ENCODE data around the gene SAMD13. TPM values are rescaled to one million over a fixed set of nuclear protein-coding genes. Genes with fewer than 3 reads are reported as not detected.

SAMD13 gene
- polyA plus RNA-seq, 1 experiment = 0.20 TPM

- no peak overlapping the region for H3K4me3 ChIP-seq (ENCODE audit: low read depth, low read length)
Measured at GRCh38 chr1:84374991-84375696, 73.6 kb downstream of the SAMD13 start.

GRCh38 chr1:84376000-84376910, 74.7 kb downstream of the SAMD13 start:
- DNase-seq (ENCODE audit: low read depth) = no peak
- POLR2A ChIA-PET = no interaction called here

More at GRCh38 chr1:84374991-84375696, 73.6 kb downstream of the SAMD13 start:
- no peaks in the 10 kb centered on the region for H3K36me3 ChIP-seq (ENCODE audit: control insufficient read depth, insufficient read depth, low read length)
- ChIA-PET CTCF (interaction anchor here (0.6 to 1.2 kb wide), 2 partner anchors 19 to 137 kb away, joined by 3 read pairs; no protein-coding TSS in a partner anchor), POLR2A (no interaction called here)
- H3K27me3 ChIP-seq (ENCODE audit: control insufficient read depth, insufficient read depth, low read length) = no peaks in the 10 kb centered on the region
- DNase-seq (ENCODE audit: low read depth) = peak; percentile 26
- no peak for TF ChIP-seq CTCF (IDR thresholded peaks at IDR 0.05; ENCODE audit: insufficient read depth, low read depth, low read length)

GRCh38 chr1:84377480-84378095, 76.1 kb downstream of the SAMD13 start:
- CTCF ChIA-PET = interaction anchor here (1.6 kb wide), 1 partner anchor 65 kb away, joined by 3 read pairs; no protein-coding TSS in a partner anchor
- TF ChIP-seq CTCF (IDR thresholded peaks at IDR 0.05; ENCODE audit: insufficient read depth, low read depth, low read length) = no peak
- POLR2A ChIA-PET = no interaction called here

More at GRCh38 chr1:84376000-84376910, 74.7 kb downstream of the SAMD13 start:
- Histone ChIP-seq H3K36me3 (ENCODE audit: control insufficient read depth, insufficient read depth, low read length) (no peaks in the 10 kb centered on the region), H3K4me3 (ENCODE audit: low read depth, low read length) (no peak overlapping the region), H3K27me3 (ENCODE audit: control insufficient read depth, insufficient read depth, low read length) (no peaks in the 10 kb centered on the region)
- TF ChIP-seq CTCF (IDR thresholded peaks at IDR 0.05; ENCODE audit: insufficient read depth, low read depth, low read length) = no peak
- CTCF ChIA-PET = interaction anchor here (0.6 to 1.6 kb wide), 4 partner anchors 66 to 312 kb away, joined by 3 read pairs; no protein-coding TSS in a partner anchor

GRCh38 chr1:84379138-84379916, 77.8 kb downstream of the SAMD13 start:
- H3K4me3 ChIP-seq (ENCODE audit: low read depth, low read length) = no peak overlapping the region
- CTCF ChIA-PET = interaction anchor here (0.8 to 1.4 kb wide), 2 partner anchors 13 to 234 kb away, joined by 3 read pairs; no protein-coding TSS in a partner anchor
- no peaks in the 10 kb centered on the region for H3K36me3 ChIP-seq (ENCODE audit: control insufficient read depth, insufficient read depth, low read length)
- DNase-seq (ENCODE audit: low read depth) = peak; percentile 39
- no peaks in the 10 kb centered on the region for H3K27me3 ChIP-seq (ENCODE audit: control insufficient read depth, insufficient read depth, low read length)
- no peak for TF ChIP-seq CTCF (IDR thresholded peaks at IDR 0.05; ENCODE audit: insufficient read depth, low read depth, low read length)
- POLR2A ChIA-PET = no interaction called here

More at GRCh38 chr1:84377480-84378095, 76.1 kb downstream of the SAMD13 start:
- DNase-seq (ENCODE audit: low read depth) = peak; percentile 36
- no peak overlapping the region for H3K4me3 ChIP-seq (ENCODE audit: low read depth, low read length)
- H3K36me3 ChIP-seq (ENCODE audit: control insufficient read depth, insufficient read depth, low read length) = no peaks in the 10 kb centered on the region
- no peaks in the 10 kb centered on the region for H3K27me3 ChIP-seq (ENCODE audit: control insufficient read depth, insufficient read depth, low read length)

Data from BJ (cell line).